Tibial nerve (tissue), 3 donors: ENCODE measurements around the gene DCPS.
A peak's percentile ranks its signal among the peaks of the same experiment; 100 is the strongest.

Experiments
- POLR2A ChIP-seq, 2 donors: fragments of 450-650 bp; IDR thresholded peaks; one replicate each; pipeline ENCODE4 v1.6.1; 2017; ENCODE audit warnings: antibody characterized with exemption in 2 of 2, mild to moderate bottlenecking in 2 of 2, moderate library complexity in 2 of 2
- TF ChIP-seq, protein P1 (sequence below), 5 experiments: fragments of 200-600 bp in 3 of 5; fragments of 450-650 bp in 2 of 5; sonication (generic) in 3 of 5; IDR thresholded peaks; one replicate each; pipeline ENCODE4 v1.5.1; 2016 to 2019; ENCODE audit warnings: antibody characterized with exemption in 5 of 5, mild to moderate bottlenecking in 3 of 5, moderate library complexity in 2 of 5

DNA sequence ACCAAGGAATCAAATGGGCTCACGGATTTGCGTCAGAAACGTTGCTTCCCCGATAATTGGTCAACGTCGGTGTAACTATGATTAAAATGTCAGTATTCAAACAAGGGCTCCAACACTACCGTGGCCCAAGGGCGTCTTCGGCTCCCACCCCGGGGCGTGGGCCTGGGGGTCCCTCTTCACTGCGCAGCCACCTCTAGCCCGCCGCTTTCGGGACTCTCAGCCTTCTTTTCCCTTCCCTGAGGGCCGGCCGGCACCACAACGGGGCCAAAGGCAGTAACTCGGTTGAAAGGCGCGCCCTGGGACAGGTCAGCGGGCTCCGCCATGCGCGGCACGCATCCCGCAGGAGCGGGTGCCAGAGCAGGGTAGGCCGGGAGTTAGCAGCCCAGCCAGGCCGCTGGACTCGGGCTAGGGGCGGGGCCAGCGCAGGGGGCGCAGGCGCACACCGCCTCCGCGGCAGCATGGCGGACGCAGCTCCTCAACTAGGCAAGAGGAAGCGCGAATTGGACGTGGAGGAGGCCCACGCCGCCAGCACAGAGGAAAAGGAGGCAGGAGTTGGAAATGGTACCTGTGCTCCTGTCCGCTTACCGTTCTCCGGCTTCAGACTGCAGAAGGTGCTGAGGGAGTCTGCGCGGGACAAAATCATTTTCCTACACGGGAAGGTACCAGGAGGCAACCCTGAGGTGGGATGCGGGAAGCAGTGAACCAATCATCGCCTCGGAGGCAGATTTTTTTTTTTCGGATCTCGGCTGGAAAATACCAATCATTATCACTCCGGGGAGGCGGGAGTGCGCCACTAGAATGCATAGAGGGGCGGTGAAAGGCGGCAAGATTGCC lies at the start of gene DCPS:
- TF ChIP-seq POLR2A (IDR thresholded peaks at IDR 0.05) = peak; percentile 20 to 73
- TF ChIP-seq, protein P1, sequence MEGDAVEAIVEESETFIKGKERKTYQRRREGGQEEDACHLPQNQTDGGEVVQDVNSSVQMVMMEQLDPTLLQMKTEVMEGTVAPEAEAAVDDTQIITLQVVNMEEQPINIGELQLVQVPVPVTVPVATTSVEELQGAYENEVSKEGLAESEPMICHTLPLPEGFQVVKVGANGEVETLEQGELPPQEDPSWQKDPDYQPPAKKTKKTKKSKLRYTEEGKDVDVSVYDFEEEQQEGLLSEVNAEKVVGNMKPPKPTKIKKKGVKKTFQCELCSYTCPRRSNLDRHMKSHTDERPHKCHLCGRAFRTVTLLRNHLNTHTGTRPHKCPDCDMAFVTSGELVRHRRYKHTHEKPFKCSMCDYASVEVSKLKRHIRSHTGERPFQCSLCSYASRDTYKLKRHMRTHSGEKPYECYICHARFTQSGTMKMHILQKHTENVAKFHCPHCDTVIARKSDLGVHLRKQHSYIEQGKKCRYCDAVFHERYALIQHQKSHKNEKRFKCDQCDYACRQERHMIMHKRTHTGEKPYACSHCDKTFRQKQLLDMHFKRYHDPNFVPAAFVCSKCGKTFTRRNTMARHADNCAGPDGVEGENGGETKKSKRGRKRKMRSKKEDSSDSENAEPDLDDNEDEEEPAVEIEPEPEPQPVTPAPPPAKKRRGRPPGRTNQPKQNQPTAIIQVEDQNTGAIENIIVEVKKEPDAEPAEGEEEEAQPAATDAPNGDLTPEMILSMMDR (IDR thresholded peaks at IDR 0.05) = no peak
